Heart left ventricle (tissue), 13 donors: Measurements from ENCODE around the gene POLR2B.

ENCODE experiments used
- POLR2A ChIP-seq, 2 donors: fragments of 450-650 bp; IDR thresholded peaks; one replicate each; pipeline ENCODE4 v1.6.1; 2017; ENCODE audit warnings: antibody characterized with exemption in 2 of 2, mild to moderate bottlenecking in 2 of 2, moderate library complexity in 2 of 2
- TF ChIP-seq, protein P1 (sequence below), 12 donors: fragments of 200-600 bp; sonication (generic) in 4 of 12; IDR thresholded peaks; one replicate each; pipeline versions ENCODE4 v1.5.0 to v1.8.0; 2018 to 2022; ENCODE audit warnings: antibody characterized with exemption in 12 of 12, mild to moderate bottlenecking in 5 of 12
- donor health status: ischemic (EF 13 %, LVEDD 7.1; RV severe dilation, severe dysfunction).
- donor health status: DM: no; HTN: yes; CAD: no.
- donor health status: DM: no; HTN: no; CAD: no.
- donor health status: ischemic (EF 25% LVEDD 6.9; RV normal size, moderate dysfunction).
- donor health status: ischemic (EF 25% LVEDD 5.7; RV mildly dilated, moderate dysfunction).
- donor health status: ischemic (EF 35%, LVEDD 5.7; RV mildly dilated, moderate dysfunction).
- donor health status: nonischemic (EF 11% LVEDD 7.7; RV severe dilation, severe dysfunction).
- donor health status: DM: yes; HTN: yes; CAD: no.
- donor health status: PGD.
- donor health status: ischemic (EF 29% LVEDD 5.4; RV normal size, mild dysfunction).
- donor health status: nonischemic (EF 23%, LVEDD 6.1; RV moderate dilation, normal function).

DNA sequence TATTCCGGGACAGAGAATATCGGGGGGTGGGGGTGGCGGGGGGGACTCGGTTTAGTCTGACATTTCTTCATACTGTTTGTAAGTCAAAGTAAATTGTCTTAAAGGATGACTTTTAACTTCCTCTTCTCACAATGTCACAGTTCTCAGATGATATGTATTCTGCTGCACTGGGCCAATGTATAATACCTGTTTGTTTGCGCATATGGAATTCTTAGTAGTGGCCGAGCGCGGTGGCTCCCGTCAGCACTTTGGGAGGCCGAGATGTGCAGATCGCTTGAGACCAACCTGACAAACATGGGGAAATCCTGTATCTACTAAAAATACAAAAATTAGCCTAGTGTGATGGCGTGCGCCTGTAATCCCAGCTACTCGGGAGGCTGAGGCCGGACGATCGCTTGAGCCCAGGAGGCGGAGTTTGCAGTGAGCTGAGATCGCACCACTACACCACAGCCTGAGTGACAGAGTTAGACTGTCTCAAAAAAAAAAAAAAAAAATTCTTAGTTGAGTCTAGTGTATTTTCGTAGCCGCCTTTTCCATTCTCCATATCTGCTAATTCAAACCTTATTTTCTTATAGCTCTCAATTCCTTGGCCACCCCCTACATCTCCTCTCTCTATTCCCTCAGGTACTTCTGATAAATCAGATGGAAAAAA, 851 bp downstream of the POLR2B start:
- TF ChIP-seq, protein P1, sequence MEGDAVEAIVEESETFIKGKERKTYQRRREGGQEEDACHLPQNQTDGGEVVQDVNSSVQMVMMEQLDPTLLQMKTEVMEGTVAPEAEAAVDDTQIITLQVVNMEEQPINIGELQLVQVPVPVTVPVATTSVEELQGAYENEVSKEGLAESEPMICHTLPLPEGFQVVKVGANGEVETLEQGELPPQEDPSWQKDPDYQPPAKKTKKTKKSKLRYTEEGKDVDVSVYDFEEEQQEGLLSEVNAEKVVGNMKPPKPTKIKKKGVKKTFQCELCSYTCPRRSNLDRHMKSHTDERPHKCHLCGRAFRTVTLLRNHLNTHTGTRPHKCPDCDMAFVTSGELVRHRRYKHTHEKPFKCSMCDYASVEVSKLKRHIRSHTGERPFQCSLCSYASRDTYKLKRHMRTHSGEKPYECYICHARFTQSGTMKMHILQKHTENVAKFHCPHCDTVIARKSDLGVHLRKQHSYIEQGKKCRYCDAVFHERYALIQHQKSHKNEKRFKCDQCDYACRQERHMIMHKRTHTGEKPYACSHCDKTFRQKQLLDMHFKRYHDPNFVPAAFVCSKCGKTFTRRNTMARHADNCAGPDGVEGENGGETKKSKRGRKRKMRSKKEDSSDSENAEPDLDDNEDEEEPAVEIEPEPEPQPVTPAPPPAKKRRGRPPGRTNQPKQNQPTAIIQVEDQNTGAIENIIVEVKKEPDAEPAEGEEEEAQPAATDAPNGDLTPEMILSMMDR (IDR thresholded peaks at IDR 0.05): no peak
- no peak for TF ChIP-seq POLR2A (IDR thresholded peaks at IDR 0.05)
